ENCODE results near the gene CUBN. TPM values are rescaled to one million over a fixed set of nuclear protein-coding genes. Genes with fewer than 3 reads are reported as not detected.

Gene CUBN
- total RNA-seq, 6 experiments from 2014 or later, result 0.43 to 1.7 (median 1.2) TPM

GRCh38 chr10:17144032-17144431 lies 14.4 kb upstream of the CUBN start:
- no peaks in the 10 kb centered on the region; the same call in 1 of the 2 replicates for H3K27me3 Mint-ChIP-seq (ENCODE audit: insufficient read depth)
- TF ChIP-seq CTCF (IDR thresholded peaks at IDR 0.05), result no peak
- H3K4me3 Mint-ChIP-seq, result no peak overlapping the region
- H3K27ac Mint-ChIP-seq, result peak overlapping the region; percentile 4; the same call in 1 of the 2 replicates
- peaks cover 15% of the 10 kb centered on the region for H3K36me3 Mint-ChIP-seq (ENCODE audit: low read depth)
- H3K9me3 Mint-ChIP-seq, result peaks cover 4% of the 10 kb centered on the region; the same call in 1 of the 2 replicates
- H3K4me1 Mint-ChIP-seq (ENCODE audit: low read depth), result peaks cover 53% of the 10 kb centered on the region
- no peak for DNase-seq

- peak; percentile 2 for DNase-seq
- no peaks in the 10 kb centered on the region; the same call in 1 of the 2 replicates for H3K27me3 Mint-ChIP-seq (ENCODE audit: insufficient read depth)
- peaks cover 4% of the 10 kb centered on the region; the same call in 1 of the 2 replicates for H3K9me3 Mint-ChIP-seq
- peak overlapping the region; percentile 42 for H3K27ac Mint-ChIP-seq
- H3K4me3 Mint-ChIP-seq, result peak overlapping the region; percentile 1; the same call in 1 of the 2 replicates
- peaks cover 15% of the 10 kb centered on the region for H3K36me3 Mint-ChIP-seq (ENCODE audit: low read depth)
- H3K4me1 Mint-ChIP-seq (ENCODE audit: low read depth), result peaks cover 52% of the 10 kb centered on the region
- TF ChIP-seq CTCF (IDR thresholded peaks at IDR 0.05), result no peak
These were observed 13.6 kb upstream of the CUBN start for GRCh38 chr10:17143055-17143690.

- H3K27me3 Mint-ChIP-seq (ENCODE audit: insufficient read depth), result no peaks in the 10 kb centered on the region; the same call in 1 of the 2 replicates
- no peak overlapping the region for H3K27ac Mint-ChIP-seq
- TF ChIP-seq CTCF (IDR thresholded peaks at IDR 0.05), result no peak
- peaks cover 38% of the 10 kb centered on the region for H3K4me1 Mint-ChIP-seq (ENCODE audit: low read depth)
- H3K4me3 Mint-ChIP-seq, result no peak overlapping the region
- no peak for DNase-seq
- peaks cover 15% of the 10 kb centered on the region for H3K36me3 Mint-ChIP-seq (ENCODE audit: low read depth)
- H3K9me3 Mint-ChIP-seq, result peaks cover 4% of the 10 kb centered on the region; the same call in 1 of the 2 replicates
These were observed 12.1 kb upstream of the CUBN start for GRCh38 chr10:17141504-17142229.

GRCh38 chr10:17140386-17140761 lies 10.8 kb upstream of the CUBN start:
- Mint-ChIP-seq H3K4me3 (no peak overlapping the region), H3K9me3 (peaks cover 4% of the 10 kb centered on the region; the same call in 1 of the 2 replicates), H3K4me1 (ENCODE audit: low read depth) (peaks cover 26% of the 10 kb centered on the region), H3K27ac (no peak overlapping the region), H3K36me3 (ENCODE audit: low read depth) (peaks cover 8% of the 10 kb centered on the region; the same call in 1 of the 2 replicates), H3K27me3 (ENCODE audit: insufficient read depth) (no peaks in the 10 kb centered on the region)
- TF ChIP-seq CTCF (IDR thresholded peaks at IDR 0.05), result no peak
- no peak for DNase-seq

GRCh38 chr10:17138460-17139042 lies 8.9 kb upstream of the CUBN start:
- TF ChIP-seq CTCF (IDR thresholded peaks at IDR 0.05), result no peak
- peaks cover 4% of the 10 kb centered on the region; the same call in 1 of the 2 replicates for H3K9me3 Mint-ChIP-seq
- H3K27ac Mint-ChIP-seq, result no peak overlapping the region
- DNase-seq, result no peak
- peaks cover 8% of the 10 kb centered on the region; the same call in 1 of the 2 replicates for H3K36me3 Mint-ChIP-seq (ENCODE audit: low read depth)
- H3K4me3 Mint-ChIP-seq, result no peak overlapping the region
- H3K4me1 Mint-ChIP-seq (ENCODE audit: low read depth), result peaks cover 15% of the 10 kb centered on the region
- no peaks in the 10 kb centered on the region for H3K27me3 Mint-ChIP-seq (ENCODE audit: insufficient read depth)

Data from HFFc6 (cell line).